ENCODE data around the gene CDX2.
"Not testable (repeated sequence)": the region's sequence is repeated elsewhere in the genome, so short reads cannot be mapped to it uniquely, and the experiment has no call there.

The CDX2 gene

DNA sequence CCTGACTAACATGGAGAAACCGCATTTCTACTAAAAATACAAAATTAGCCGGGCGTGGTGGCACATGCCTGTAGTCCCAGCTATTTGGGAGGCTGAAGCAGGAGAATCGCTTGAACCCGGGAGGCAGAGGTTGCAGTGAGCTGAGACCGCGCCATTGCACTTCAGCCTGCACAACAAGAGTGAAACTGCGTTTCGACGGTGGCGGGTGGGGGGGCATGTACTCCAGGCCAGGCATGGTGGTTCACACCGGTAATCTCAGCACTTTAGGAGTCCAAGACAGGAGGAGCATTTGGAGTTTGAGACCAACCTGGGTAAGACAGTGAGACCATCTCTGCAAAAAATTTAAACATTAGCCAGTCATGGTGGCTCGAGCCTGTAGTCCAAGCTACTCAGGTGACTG lies 4.9 kb downstream of the CDX2 start:
- not testable (repeated sequence) for DNase-seq

- DNase-seq, result no peak
Measured at GRCh38 chr13:27963491-27963890, 5.6 kb downstream of the CDX2 start.

- DNase-seq, result no peak
Measured at GRCh38 chr13:27962982-27963381, 6.1 kb downstream of the CDX2 start.

- no peak for DNase-seq
Measured at GRCh38 chr13:27962128-27962841, 6.8 kb downstream of the CDX2 start.

DNA sequence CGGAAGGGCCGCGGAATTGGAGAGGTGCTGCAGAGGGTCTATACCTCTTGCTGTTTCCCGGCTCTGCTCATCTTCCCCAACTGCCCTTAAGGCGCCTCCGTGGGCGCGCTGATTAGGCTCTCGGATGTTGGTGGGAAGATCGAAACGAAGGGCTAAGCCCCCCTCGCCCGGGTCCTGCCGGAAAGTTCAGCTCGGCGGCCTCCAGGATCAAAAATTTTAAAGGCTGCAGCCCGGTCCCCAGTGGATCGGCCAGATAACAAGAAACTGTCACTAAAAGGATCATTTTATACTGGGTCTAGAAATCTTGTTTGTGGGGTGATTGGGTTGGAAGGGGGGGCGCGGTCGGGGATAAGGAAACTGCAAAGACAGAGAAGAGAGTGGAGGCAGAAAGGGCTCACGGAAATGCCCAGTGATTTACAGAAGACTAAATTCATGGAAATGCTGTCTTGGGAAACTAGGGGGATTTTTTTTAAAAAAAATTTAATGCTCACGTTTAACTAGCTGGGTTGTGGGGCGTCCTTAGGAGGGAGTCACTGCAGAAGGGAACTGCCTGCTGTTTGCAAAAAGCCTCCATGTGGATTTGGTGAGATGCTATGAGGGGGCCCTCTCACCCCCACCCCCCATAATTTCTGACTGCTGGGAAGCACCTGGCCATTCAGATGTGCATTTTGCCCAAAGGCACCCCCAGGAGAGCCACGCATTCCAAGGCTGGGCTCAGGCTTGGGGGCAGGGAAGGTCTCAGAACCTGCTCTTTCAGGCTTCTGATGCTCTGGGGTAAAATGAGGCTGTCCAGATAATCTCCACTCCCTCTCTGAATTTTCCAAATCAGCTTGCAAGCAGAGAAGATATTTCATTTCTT lies 7.7 kb downstream of the CDX2 start:
- no peak for DNase-seq

GRCh38 chr13:27960362-27961226 lies 8.5 kb downstream of the CDX2 start:
- no peak for DNase-seq

- no peak for DNase-seq
Measured at GRCh38 chr13:27959976-27960361, 9.1 kb downstream of the CDX2 start.

DNA sequence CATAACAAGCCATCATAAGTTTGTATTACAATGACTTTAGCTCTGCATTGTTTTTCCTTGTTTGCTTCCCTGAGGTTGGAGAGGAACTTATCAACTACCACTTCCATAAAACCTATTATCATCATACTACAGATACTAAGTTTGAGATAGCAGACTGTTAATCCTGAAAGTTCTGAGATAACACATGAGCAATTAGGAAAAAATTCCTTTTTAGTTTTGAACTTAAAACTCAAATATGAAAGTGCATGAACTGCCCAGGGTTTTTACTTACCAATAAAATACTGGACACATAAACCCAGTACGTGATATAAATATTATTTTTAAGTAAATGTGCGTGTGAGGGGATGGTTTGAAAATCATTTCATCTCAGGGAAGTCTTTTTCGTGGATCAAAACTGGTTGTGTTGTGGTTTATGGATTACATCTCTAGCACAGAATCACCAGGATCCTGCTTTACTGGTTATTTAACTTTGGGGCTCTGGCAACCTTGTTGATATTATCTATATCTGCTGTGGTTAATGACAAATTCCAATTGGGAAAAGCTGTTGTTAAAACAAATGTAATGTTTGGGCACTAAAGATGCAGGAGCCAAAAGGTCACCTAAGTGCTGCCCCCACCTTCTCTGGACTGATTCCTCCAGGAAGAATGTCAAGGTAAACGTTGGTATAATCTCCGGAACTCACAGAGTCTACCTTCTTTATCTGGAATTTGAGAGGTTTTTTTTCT lies 12.4 kb downstream of the CDX2 start:
- no peak for DNase-seq

DNA sequence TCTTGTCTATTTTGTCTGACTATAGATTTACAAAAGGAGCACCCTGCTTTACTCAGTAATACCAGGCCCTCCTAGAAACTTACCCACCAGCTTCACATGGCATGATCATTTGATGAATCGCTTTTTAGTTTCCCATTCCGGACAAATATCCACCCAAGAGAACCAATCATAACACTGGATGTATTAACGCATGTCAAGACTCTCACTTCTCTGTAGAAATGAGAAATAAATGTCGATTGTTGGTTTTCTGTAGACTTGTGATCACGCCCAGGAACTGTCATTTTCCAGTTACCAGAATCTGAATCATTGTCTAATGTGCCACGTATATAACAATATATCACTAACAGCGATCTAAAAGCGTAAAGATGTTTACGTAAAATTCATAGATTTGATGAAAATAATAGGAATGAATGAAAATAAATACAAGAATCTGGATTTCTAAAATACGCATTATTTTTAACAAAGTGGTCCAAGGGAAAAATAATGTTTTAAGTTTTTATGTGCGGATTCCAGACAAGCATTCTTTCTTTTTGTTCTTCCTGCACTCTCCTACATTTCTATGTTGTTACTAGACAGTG lies 14.0 kb downstream of the CDX2 start:
- DNase-seq, result no peak

GRCh38 chr13:27954406-27954851 lies 14.7 kb downstream of the CDX2 start:
- no peak for DNase-seq

GRCh38 chr13:27953676-27954405 lies 15.3 kb downstream of the CDX2 start:
- DNase-seq, result peak; percentile 86

- no peak for DNase-seq
Measured at GRCh38 chr13:27952876-27953675, 16.0 kb downstream of the CDX2 start.

GRCh38 chr13:27942972-27943371 lies 26.1 kb downstream of the CDX2 start:
- DNase-seq, result no peak

GRCh38 chr13:27933580-27934328 lies 35.4 kb downstream of the CDX2 start:
- no peak for DNase-seq

DNA sequence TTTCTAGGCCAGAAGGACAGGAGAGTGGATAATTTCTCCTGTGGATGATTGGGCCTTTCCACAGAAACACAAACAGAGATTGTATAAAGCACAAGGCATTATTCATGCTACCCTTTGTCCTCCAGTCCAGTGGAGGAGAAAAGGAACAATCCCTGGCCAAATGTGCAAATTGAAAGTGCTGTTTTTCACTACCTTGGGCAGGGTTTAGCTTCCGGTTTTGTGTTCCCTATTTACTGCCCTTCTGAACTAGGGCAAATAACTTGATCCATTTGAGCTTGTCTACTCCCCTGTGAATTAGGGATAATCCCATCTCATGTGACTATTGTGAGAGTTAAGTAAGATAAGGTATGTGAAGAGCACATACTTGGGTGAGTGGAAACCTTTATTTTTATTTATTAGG lies 36.0 kb downstream of the CDX2 start:
- DNase-seq, result no peak

DNA sequence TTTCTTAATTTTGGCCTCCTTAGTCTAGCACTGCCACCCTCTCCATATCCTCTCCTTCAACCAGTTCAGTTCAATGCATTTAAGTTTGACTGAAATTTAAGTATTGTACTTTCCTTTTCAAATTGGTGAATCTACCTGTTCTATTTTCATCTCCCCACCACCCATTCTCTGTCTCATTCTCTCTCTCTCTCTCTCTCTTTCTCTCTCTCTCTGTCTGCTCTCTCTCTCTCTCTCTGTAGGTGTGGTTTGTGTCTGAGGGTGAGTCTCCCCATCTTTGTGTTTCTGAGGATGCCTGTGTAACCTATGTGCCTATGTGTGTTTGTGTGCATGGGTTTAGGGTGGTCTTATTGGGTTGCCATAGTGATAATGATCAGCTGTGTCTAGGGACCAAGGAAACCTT lies 39.2 kb downstream of the CDX2 start:
- no peak for DNase-seq

- no peak for DNase-seq
Measured at GRCh38 chr13:27928805-27929753, 40.0 kb downstream of the CDX2 start.

GRCh38 chr13:27928353-27928804 lies 40.7 kb downstream of the CDX2 start:
- DNase-seq, result no peak
